H1 (cell line): ENCODE results near the gene PTPN12.

Source experiments
- BCL11A ChIP-seq, 2 experiments: IDR thresholded peaks; one replicate each; pipeline ENCODE4 v1.6.1; 2011; ENCODE audit warnings: low read depth in 2 of 2, low read length in 2 of 2, mild to moderate bottlenecking in 2 of 2
- CBX8 ChIP-seq: fragments of 300-800, 300-1000 bp; sonication (generic); IDR thresholded peaks from 2 replicates; pipeline ENCODE4 v1.7.1; 2016; ENCODE audit warnings: low read depth, low read length, borderline replicate concordance
- CHD1 ChIP-seq: IDR thresholded peaks from 2 replicates; pipeline ENCODE4 v1.6.1; 2012; ENCODE audit warnings: low read depth, low read length, improper control_type of control experiment
- CHD2 ChIP-seq: IDR thresholded peaks from 2 replicates; pipeline ENCODE4 v1.6.1; 2012; ENCODE audit warnings: low read length, improper control_type of control experiment
- CREB1 ChIP-seq: IDR thresholded peaks from 2 replicates; pipeline ENCODE4 v1.6.1; 2012; ENCODE audit warnings: inconsistent platforms
- HDAC6 ChIP-seq: IDR thresholded peaks from one replicate; pipeline ENCODE4 v1.7.1; 2012; ENCODE audit warnings: low read depth, mild to moderate bottlenecking, inconsistent platforms, low read length, moderate library complexity
- POLR2A ChIP-seq, 2 experiments: IDR thresholded peaks; 1 replicate in 1 of 2; 2 replicates in 1 of 2; pipeline ENCODE4 v1.6.1; 2011; ENCODE audit warnings: low read depth in 2 of 2, low read length in 2 of 2, mild to moderate bottlenecking in 2 of 2; ENCODE audit errors: control extremely low read depth in 1 of 2
- SIX5 ChIP-seq: IDR thresholded peaks from 2 replicates; pipeline ENCODE4 v1.6.1; 2011; ENCODE audit warnings: mild to moderate bottlenecking, low read depth, low read length
- SP4 ChIP-seq: IDR thresholded peaks from 2 replicates; pipeline ENCODE4 v1.6.1; 2012; ENCODE audit warnings: low read length, inconsistent platforms
- TEAD4 ChIP-seq: IDR thresholded peaks from 2 replicates; pipeline ENCODE4 v1.6.1; 2012; ENCODE audit warnings: low read depth, low read length, inconsistent platforms, mixed read lengths
- TF ChIP-seq, protein P1 (sequence below): IDR thresholded peaks from 2 replicates; pipeline ENCODE4 v1.6.1; 2012; ENCODE audit warnings: inconsistent platforms
- TF ChIP-seq, protein P2 (sequence below), 3 experiments: IDR thresholded peaks; 1 replicate in 2 of 3; 2 replicates in 1 of 3; pipeline versions ENCODE4 v1.5.1 to v1.6.1; 2011; ENCODE audit warnings: low read length in 3 of 3, mild to moderate bottlenecking in 3 of 3, inconsistent platforms in 2 of 3, low read depth in 1 of 3, moderate library complexity in 1 of 3; ENCODE audit not compliant: insufficient read depth in 1 of 3; ENCODE audit errors: control extremely low read depth in 1 of 3

DNA sequence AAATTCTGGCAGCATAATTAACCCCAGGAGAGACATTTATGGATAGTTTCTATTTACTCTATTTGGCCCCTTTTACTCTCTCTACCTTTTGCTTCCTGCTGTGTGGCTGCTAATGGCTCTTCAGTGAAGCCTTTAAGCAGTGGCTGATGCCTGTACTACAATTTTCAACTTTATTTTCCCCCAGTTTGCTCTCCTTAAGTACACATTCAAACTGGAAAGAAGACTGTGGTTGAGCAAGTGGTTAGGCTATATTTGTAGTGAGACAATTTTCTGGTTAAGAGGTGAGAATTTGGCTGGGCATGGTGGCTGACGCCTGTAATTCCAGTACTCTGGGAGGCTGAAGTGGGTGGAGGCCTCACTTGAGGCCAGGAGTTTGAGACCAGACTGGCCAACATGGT, 150.7 kb downstream of the PTPN12 start:
- TF ChIP-seq CHD2, result no peak
- no peak for TF ChIP-seq SP4
- no peak for TF ChIP-seq CBX8
- TF ChIP-seq, protein P1, sequence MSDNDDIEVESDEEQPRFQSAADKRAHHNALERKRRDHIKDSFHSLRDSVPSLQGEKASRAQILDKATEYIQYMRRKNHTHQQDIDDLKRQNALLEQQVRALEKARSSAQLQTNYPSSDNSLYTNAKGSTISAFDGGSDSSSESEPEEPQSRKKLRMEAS, result no peak
- TF ChIP-seq, protein P2, sequence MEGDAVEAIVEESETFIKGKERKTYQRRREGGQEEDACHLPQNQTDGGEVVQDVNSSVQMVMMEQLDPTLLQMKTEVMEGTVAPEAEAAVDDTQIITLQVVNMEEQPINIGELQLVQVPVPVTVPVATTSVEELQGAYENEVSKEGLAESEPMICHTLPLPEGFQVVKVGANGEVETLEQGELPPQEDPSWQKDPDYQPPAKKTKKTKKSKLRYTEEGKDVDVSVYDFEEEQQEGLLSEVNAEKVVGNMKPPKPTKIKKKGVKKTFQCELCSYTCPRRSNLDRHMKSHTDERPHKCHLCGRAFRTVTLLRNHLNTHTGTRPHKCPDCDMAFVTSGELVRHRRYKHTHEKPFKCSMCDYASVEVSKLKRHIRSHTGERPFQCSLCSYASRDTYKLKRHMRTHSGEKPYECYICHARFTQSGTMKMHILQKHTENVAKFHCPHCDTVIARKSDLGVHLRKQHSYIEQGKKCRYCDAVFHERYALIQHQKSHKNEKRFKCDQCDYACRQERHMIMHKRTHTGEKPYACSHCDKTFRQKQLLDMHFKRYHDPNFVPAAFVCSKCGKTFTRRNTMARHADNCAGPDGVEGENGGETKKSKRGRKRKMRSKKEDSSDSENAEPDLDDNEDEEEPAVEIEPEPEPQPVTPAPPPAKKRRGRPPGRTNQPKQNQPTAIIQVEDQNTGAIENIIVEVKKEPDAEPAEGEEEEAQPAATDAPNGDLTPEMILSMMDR (IDR thresholded peaks at IDR 0.05; ENCODE audit: control extremely low read depth in 1 of 3, insufficient read depth in 1 of 3, low read depth in 1 of 3, low read length in 3 of 3), result no peak
- TF ChIP-seq POLR2A (IDR thresholded peaks at IDR 0.05; ENCODE audit: control extremely low read depth in 1 of 2, low read depth in 2 of 2, low read length in 2 of 2), result no peak
- TF ChIP-seq TEAD4, result no peak
- no peak for TF ChIP-seq SIX5
- no peak for TF ChIP-seq CHD1
- no peak for TF ChIP-seq CREB1
- TF ChIP-seq HDAC6, result no peak
- TF ChIP-seq BCL11A (IDR thresholded peaks at IDR 0.05; ENCODE audit: low read depth in 2 of 2, low read length in 2 of 2), result no peak
